MCF 10A (cell line): ENCODE data around the gene ELOVL5. TPM values are rescaled to one million over a fixed set of nuclear protein-coding genes. Genes with fewer than 3 reads are reported as not detected.
A peak's percentile ranks its signal among the peaks of the same experiment; 100 is the strongest.

Experiments used
- BruUV-seq: library from RNA; stranded (reverse); fragments of 400-500 nt; replicated peaks from 2 replicates; lab custom pipeline; 2021; lab: Mats Ljungman, UMichigan
- CTCF ChIA-PET: fragments of 300-600 bp; sonication (Branson Sonifier 250); formaldehyde crosslinking; extraction: SDS; loops from one replicate; lab custom pipeline; 2021; ENCODE audit warnings: antibody characterized with exemption, inconsistent platforms; lab: Yijun Ruan, JAX
- POLR2A ChIA-PET: fragments of 300-600, 350-650 bp; sonication (Branson Sonifier 250); formaldehyde crosslinking; extraction: SDS; loops from one replicate; lab custom pipeline; 2020; ENCODE audit warnings: antibody characterized with exemption, inconsistent platforms; lab: Yijun Ruan, JAX
- DNase-seq: peaks from one replicate; pipeline ENCODE4 v3.0.0-alpha.2; 2018; ENCODE audit not compliant: unreplicated experiment
- H3K27ac Mint-ChIP-seq: one replicate; pipeline ENCODE4 v1.8.0; 2022; ENCODE audit warnings: mild to moderate bottlenecking, low read depth, mixed read lengths; ENCODE audit not compliant: unreplicated experiment
- H3K27me3 Mint-ChIP-seq: one replicate; pipeline ENCODE4 v1.8.0; 2022; ENCODE audit warnings: mixed read lengths; ENCODE audit not compliant: insufficient read depth, unreplicated experiment
- H3K36me3 Mint-ChIP-seq: one replicate; pipeline ENCODE4 v1.8.0; 2022; ENCODE audit warnings: mild to moderate bottlenecking, moderate library complexity, mixed read lengths; ENCODE audit not compliant: insufficient read depth, unreplicated experiment
- H3K4me1 Mint-ChIP-seq: one replicate; pipeline ENCODE4 v1.8.0; 2022; ENCODE audit warnings: mixed read lengths; ENCODE audit not compliant: insufficient read depth, unreplicated experiment
- H3K4me3 Mint-ChIP-seq: one replicate; pipeline ENCODE4 v1.8.0; 2022; ENCODE audit warnings: mild to moderate bottlenecking, moderate library complexity, mixed read lengths; ENCODE audit not compliant: unreplicated experiment
- H3K9me3 Mint-ChIP-seq: one replicate; pipeline ENCODE4 v1.8.0; 2022; ENCODE audit warnings: mixed read lengths; ENCODE audit not compliant: unreplicated experiment
- intact Hi-C: fragments of 100-400 bp; cut with micrococcal nuclease; formaldehyde crosslinking; loops from 2 replicates; pipeline ENCODE4 v1.14.1; 2022
- total RNA-seq: library from RNA; stranded (reverse); gene quantifications from 2 replicates; pipeline ENCODE4 v1.2.3, GENCODE V29; 2022
- TF ChIP-seq, protein P1 (sequence below): fragments of 200-600 bp; IDR thresholded peaks from one replicate; pipeline ENCODE4 v1.8.0; 2022; ENCODE audit warnings: antibody characterized with exemption, mild to moderate bottlenecking; ENCODE audit not compliant: unreplicated experiment

ELOVL5 gene
- total RNA-seq, 1 experiment from 2014 or later: 58.3 TPM

DNA sequence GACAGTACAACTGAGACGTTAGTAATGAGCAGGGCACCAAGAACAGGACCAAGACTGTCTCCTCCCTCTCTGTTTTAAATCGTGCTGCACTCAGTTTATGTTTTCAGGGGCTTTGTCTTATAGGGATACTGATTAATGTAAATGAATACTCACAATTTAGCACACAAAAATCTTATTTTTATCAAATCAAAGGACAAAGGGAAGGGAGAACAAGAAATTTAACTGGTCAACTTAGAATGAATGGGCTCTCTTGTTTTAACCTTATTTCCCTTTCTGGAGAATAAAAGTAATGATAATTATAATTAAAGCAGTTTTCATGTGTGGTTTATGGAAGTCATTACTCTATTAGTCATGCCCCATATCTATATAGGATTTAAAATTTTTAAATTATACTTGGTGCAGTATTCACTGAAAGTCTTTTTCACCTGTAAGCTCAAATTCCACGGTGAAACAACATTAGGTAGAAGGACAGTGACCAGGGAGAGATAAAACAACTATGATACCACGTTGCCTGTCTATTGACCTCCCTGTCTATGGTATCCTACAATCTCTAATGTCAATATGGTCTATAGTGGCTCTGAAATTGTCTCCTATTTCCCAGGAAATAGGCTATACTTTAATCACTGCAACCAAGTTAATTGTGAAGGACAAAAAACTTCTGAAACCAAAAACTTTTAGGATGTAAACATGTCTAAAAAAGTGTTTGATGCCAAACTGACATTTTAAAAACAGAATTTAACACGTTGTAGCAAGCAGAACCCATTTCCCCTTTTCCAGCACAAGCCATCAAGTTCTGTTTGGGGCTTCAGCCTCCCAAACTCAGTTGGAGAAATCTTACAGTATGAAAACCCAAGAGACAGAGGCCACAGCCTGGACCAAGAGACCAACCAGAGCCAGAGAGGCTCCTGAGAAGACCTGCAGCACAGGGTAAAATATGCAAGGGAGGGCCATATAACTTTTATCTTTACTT lies 15.0 kb downstream of the ELOVL5 start:
- no peak overlapping the region for H3K27ac Mint-ChIP-seq
- H3K36me3 Mint-ChIP-seq: peaks cover 5% of the 10 kb centered on the region
- ChIA-PET CTCF (interaction anchor here (0.7 kb wide), 1 partner anchor 15 kb away, joined by 4 read pairs; no protein-coding TSS in a partner anchor), POLR2A (interaction anchor here (0.6 kb wide), 1 partner anchor 15 kb away, joined by 3 read pairs; no protein-coding TSS in a partner anchor)
- H3K4me1 Mint-ChIP-seq: peaks cover 12% of the 10 kb centered on the region
- no peak for DNase-seq
- no peak overlapping the region for H3K4me3 Mint-ChIP-seq
- no peaks in the 10 kb centered on the region for H3K9me3 Mint-ChIP-seq
- TF ChIP-seq, protein P1, sequence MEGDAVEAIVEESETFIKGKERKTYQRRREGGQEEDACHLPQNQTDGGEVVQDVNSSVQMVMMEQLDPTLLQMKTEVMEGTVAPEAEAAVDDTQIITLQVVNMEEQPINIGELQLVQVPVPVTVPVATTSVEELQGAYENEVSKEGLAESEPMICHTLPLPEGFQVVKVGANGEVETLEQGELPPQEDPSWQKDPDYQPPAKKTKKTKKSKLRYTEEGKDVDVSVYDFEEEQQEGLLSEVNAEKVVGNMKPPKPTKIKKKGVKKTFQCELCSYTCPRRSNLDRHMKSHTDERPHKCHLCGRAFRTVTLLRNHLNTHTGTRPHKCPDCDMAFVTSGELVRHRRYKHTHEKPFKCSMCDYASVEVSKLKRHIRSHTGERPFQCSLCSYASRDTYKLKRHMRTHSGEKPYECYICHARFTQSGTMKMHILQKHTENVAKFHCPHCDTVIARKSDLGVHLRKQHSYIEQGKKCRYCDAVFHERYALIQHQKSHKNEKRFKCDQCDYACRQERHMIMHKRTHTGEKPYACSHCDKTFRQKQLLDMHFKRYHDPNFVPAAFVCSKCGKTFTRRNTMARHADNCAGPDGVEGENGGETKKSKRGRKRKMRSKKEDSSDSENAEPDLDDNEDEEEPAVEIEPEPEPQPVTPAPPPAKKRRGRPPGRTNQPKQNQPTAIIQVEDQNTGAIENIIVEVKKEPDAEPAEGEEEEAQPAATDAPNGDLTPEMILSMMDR: no peak
- no TSS peak for BruUV-seq
- intact Hi-C loops: no loop called here
- no peaks in the 10 kb centered on the region for H3K27me3 Mint-ChIP-seq

DNA sequence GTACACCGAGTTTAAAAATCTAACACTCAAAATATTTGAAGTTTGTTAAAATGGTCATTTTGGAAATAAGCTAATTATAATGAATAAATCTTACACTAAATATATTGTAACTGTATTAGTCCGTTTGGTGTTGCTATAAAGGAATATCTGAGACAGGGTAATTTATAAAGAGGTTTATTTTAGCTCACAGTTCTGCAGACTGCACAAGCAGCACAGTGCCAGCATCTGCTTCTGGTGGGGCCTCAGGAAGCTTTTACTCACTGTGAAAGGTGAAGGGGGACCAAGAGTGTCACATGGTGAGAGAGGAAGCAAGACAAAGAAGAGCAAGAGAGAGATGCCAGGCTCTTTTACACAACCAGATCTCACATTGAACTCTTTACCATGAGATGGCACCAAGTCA lies 17.1 kb downstream of the ELOVL5 start:
- no peaks in the 10 kb centered on the region for H3K27me3 Mint-ChIP-seq
- TF ChIP-seq, protein P1: no peak
- ChIA-PET CTCF (no interaction called here), POLR2A (no interaction called here)
- no TSS peak for BruUV-seq
- intact Hi-C loops: no loop called here
- H3K4me1 Mint-ChIP-seq: peaks cover 28% of the 10 kb centered on the region
- no peaks in the 10 kb centered on the region for H3K9me3 Mint-ChIP-seq
- peaks cover 10% of the 10 kb centered on the region for H3K36me3 Mint-ChIP-seq
- no peak overlapping the region for H3K27ac Mint-ChIP-seq
- DNase-seq: no peak
- no peak overlapping the region for H3K4me3 Mint-ChIP-seq

DNA sequence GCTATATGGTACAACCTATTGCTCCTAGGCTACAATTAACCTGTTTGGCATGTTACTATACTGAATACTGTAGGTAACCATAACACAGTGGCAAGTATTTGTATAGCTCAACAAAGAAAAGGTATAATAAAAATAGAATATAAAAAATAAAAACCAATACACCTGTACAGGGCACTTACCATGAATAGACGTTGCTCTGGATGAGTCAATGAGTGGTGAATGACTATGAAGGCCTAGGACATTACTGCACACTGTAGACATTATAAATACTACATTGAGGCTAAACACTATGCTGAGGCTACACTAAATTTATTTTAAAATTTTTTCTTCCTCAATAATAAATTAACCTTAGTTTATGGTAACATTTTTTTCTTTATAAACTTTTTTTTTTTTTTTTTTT lies 18.6 kb downstream of the ELOVL5 start:
- ChIA-PET CTCF (interaction anchor here (0.7 kb wide), 1 partner anchor 44 kb away, joined by 3 read pairs; no protein-coding TSS in a partner anchor), POLR2A (interaction anchor here (1.0 to 5.7 kb wide), 4 partner anchors 9 to 135 kb away, joined by 4 to 61 read pairs (median 6); partner anchors contain the start of gene ELOVL5)
- no peaks in the 10 kb centered on the region for H3K27me3 Mint-ChIP-seq
- intact Hi-C loops: no loop called here
- H3K36me3 Mint-ChIP-seq: peaks cover 10% of the 10 kb centered on the region
- H3K4me3 Mint-ChIP-seq: no peak overlapping the region
- TF ChIP-seq, protein P1: no peak
- DNase-seq: no peak
- no TSS peak for BruUV-seq
- peaks cover 43% of the 10 kb centered on the region for H3K4me1 Mint-ChIP-seq
- H3K27ac Mint-ChIP-seq: no peak overlapping the region
- H3K9me3 Mint-ChIP-seq: no peaks in the 10 kb centered on the region

DNA sequence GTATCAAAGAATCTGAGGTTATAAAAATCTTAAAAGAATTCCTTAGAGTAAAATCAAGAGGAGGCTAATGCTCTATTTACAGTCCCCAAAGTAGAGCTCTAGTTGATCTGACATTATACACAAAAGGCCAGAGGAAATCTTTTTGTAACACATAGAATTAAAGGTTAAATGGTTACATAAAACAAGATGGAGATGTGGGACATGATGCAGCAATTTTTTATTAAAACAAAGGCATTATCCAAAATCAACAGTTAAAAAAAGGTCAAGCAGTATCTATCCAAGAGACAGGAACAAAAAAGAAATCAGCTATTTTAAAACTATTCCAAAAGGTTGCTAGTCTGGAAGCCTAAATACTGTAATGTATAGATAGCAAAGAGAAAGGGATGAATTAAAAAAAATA lies 20.4 kb downstream of the ELOVL5 start:
- peak overlapping the region; percentile 79 for H3K27ac Mint-ChIP-seq
- H3K27me3 Mint-ChIP-seq: no peaks in the 10 kb centered on the region
- no peaks in the 10 kb centered on the region for H3K9me3 Mint-ChIP-seq
- peaks cover 48% of the 10 kb centered on the region for H3K4me1 Mint-ChIP-seq
- CTCF ChIA-PET: interaction anchor here (0.5 to 1.7 kb wide), 4 partner anchors 20 to 865 kb away, joined by 4 to 8 read pairs (median 6); partner anchors contain the start of gene ELOVL5
- intact Hi-C loops: no loop called here
- no peak for DNase-seq
- no peak overlapping the region for H3K4me3 Mint-ChIP-seq
- TF ChIP-seq, protein P1: no peak
- POLR2A ChIA-PET: interaction anchor here (0.6 to 5.7 kb wide), 11 partner anchors 12 to 261 kb away, joined by 3 to 61 read pairs (median 4); partner anchors contain the start of gene ELOVL5
- no TSS peak for BruUV-seq
- H3K36me3 Mint-ChIP-seq: peaks cover 10% of the 10 kb centered on the region
